Measurements from ENCODE around the gene ARFIP1. TPM values are rescaled to one million over a fixed set of nuclear protein-coding genes. Genes with fewer than 3 reads are reported as not detected.
A peak's percentile ranks its signal among the peaks of the same experiment; 100 is the strongest.

ARFIP1 gene
- total and polyA plus RNA-seq, 9 of the 15 experiments (the other 6 are each of a cell fraction or from before 2014, with no cell fraction given) = 14.1 to 25.1 (median 20.9) TPM

DNA sequence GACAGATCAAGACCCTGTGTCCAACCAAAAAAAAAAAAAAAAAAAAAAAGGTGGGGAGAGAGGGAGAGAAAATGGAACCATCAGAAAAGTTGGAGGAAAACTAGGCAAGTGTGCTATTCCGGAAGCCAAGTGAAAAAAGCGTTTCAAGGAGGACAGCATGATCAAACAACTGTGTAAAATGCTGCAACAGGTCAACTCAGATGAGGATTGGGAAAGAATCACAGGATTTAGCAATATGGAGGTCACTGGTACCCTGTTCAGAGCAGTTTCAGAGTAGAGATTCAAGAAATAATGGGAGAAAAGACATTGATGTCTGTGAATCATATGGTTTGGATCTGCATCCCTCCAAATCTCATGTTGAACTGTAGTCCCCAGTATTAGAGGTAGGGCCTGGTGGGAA lies 47.8 kb upstream of the ARFIP1 start:
- H3K79me2 ChIP-seq (ENCODE audit: control insufficient read depth, insufficient read depth, low read length) = no peaks in the 10 kb centered on the region
- POLR2A ChIA-PET = no interaction called here

More for the DNA sequence above, 47.8 kb upstream of the ARFIP1 start:
- CTCF ChIA-PET (ENCODE audit: low intra/inter-chr PET ratio) = no interaction called here
- no peaks in the 10 kb centered on the region for H3K36me3 ChIP-seq (ENCODE audit: control insufficient read depth, insufficient read depth, low read length)
- H2AFZ ChIP-seq (ENCODE audit: low read depth, low read length) = no peak overlapping the region
- no peaks in the 10 kb centered on the region for H3K9me3 ChIP-seq (replicated peaks; ENCODE audit: control insufficient read depth, insufficient read depth, low read depth, low read length)
- no peak overlapping the region for H3K9ac ChIP-seq (ENCODE audit: insufficient read depth in 1 of 2, low read depth in 2 of 2, low read length in 2 of 2)
- in situ Hi-C loops (cut with MboI) (no loop called here), intact Hi-C loops (cut with micrococcal nuclease) (no loop called here)
- no peak for ATAC-seq
- H3K27me3 ChIP-seq (ENCODE audit: control insufficient read depth in 2 of 2, insufficient read depth in 2 of 2, low read length in 2 of 2) = peaks cover 3 to 8% of the 10 kb centered on the region in 2 experiments; a peak in 4 of 5 replicates
- no peaks in the 10 kb centered on the region for H3K9me1 ChIP-seq (ENCODE audit: control insufficient read depth, insufficient read depth, low read length)
- H3K4me1 ChIP-seq (replicated peaks in 1 of 2; ENCODE audit: control insufficient read depth in 2 of 2, insufficient read depth in 2 of 2, low read length in 2 of 2) = no peaks in the 10 kb centered on the region
- no peak for FAIRE-seq
- no peak for TF ChIP-seq PYGO2 (tag; IDR thresholded peaks at IDR 0.05)
- TF ChIP-seq CEBPG (CRISPR knock-in tag; IDR thresholded peaks at IDR 0.05) = no peak
- TF ChIP-seq CEBPG (tag; conservative IDR thresholded peaks at IDR 0.05 in 1 of 2, IDR thresholded peaks at IDR 0.05 in 1 of 2) = 0 out of 4 replicates have a peak, but pooled peaks of 1 of the 2 experiments have one; percentile 22
- TF ChIP-seq, protein P1, sequence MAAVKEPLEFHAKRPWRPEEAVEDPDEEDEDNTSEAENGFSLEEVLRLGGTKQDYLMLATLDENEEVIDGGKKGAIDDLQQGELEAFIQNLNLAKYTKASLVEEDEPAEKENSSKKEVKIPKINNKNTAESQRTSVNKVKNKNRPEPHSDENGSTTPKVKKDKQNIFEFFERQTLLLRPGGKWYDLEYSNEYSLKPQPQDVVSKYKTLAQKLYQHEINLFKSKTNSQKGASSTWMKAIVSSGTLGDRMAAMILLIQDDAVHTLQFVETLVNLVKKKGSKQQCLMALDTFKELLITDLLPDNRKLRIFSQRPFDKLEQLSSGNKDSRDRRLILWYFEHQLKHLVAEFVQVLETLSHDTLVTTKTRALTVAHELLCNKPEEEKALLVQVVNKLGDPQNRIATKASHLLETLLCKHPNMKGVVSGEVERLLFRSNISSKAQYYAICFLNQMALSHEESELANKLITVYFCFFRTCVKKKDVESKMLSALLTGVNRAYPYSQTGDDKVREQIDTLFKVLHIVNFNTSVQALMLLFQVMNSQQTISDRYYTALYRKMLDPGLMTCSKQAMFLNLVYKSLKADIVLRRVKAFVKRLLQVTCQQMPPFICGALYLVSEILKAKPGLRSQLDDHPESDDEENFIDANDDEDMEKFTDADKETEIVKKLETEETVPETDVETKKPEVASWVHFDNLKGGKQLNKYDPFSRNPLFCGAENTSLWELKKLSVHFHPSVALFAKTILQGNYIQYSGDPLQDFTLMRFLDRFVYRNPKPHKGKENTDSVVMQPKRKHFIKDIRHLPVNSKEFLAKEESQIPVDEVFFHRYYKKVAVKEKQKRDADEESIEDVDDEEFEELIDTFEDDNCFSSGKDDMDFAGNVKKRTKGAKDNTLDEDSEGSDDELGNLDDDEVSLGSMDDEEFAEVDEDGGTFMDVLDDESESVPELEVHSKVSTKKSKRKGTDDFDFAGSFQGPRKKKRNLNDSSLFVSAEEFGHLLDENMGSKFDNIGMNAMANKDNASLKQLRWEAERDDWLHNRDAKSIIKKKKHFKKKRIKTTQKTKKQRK (IDR thresholded peaks at IDR 0.05; ENCODE audit: borderline replicate concordance, low read depth, low read length) = no peak
- TF ChIP-seq, protein P2, sequence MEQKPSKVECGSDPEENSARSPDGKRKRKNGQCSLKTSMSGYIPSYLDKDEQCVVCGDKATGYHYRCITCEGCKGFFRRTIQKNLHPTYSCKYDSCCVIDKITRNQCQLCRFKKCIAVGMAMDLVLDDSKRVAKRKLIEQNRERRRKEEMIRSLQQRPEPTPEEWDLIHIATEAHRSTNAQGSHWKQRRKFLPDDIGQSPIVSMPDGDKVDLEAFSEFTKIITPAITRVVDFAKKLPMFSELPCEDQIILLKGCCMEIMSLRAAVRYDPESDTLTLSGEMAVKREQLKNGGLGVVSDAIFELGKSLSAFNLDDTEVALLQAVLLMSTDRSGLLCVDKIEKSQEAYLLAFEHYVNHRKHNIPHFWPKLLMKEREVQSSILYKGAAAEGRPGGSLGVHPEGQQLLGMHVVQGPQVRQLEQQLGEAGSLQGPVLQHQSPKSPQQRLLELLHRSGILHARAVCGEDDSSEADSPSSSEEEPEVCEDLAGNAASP (IDR thresholded peaks at IDR 0.05) = no peak
- TF ChIP-seq ZNF586 (CRISPR knock-in tag; conservative IDR thresholded peaks at IDR 0.05) = no peak
- H3K4me3 ChIP-seq = no peak overlapping the region
- no peak overlapping the region for H3K4me2 ChIP-seq (ENCODE audit: insufficient read depth, low read length)
- H4K20me1 ChIP-seq (replicated peaks; ENCODE audit: control insufficient read depth, insufficient read depth, low read length) = no peaks in the 10 kb centered on the region
- WGBS (ENCODE audit: insufficient coverage, low coverage, missing lambda C conversion rate) = 5% methylated on average over 2 of the region's 2 CpGs
- BruUV-seq (replicated peaks) = no TSS peak
- H3K27ac ChIP-seq (ENCODE audit: extremely low read depth, low read depth, low read length) = no peak overlapping the region
- no peak for DNase-seq (ENCODE audit: extremely low read depth in 1 of 4, low spot score in 3 of 4)
